Breast epithelium (tissue), 3 donors: ENCODE data around the gene UBE4A.

Experiments
- POLR2A ChIP-seq: fragments of 450-650 bp; IDR thresholded peaks from one replicate; pipeline ENCODE4 v1.6.1; 2016; ENCODE audit warnings: antibody characterized with exemption, mild to moderate bottlenecking, moderate library complexity
- TF ChIP-seq, protein P1 (sequence below), 3 donors: fragments of 450-650 bp; IDR thresholded peaks; one replicate each; pipeline ENCODE4 v1.5.1; 2016 to 2017; ENCODE audit warnings: antibody characterized with exemption in 3 of 3, mild to moderate bottlenecking in 3 of 3, moderate library complexity in 3 of 3

GRCh38 chr11:118434553-118435289, 75.3 kb downstream of the UBE4A start:
- TF ChIP-seq, protein P1, sequence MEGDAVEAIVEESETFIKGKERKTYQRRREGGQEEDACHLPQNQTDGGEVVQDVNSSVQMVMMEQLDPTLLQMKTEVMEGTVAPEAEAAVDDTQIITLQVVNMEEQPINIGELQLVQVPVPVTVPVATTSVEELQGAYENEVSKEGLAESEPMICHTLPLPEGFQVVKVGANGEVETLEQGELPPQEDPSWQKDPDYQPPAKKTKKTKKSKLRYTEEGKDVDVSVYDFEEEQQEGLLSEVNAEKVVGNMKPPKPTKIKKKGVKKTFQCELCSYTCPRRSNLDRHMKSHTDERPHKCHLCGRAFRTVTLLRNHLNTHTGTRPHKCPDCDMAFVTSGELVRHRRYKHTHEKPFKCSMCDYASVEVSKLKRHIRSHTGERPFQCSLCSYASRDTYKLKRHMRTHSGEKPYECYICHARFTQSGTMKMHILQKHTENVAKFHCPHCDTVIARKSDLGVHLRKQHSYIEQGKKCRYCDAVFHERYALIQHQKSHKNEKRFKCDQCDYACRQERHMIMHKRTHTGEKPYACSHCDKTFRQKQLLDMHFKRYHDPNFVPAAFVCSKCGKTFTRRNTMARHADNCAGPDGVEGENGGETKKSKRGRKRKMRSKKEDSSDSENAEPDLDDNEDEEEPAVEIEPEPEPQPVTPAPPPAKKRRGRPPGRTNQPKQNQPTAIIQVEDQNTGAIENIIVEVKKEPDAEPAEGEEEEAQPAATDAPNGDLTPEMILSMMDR (IDR thresholded peaks at IDR 0.05), result no peak
- no peak for TF ChIP-seq POLR2A
